ENCODE measurements around the gene HBP1. TPM values are rescaled to one million over a fixed set of nuclear protein-coding genes. Genes with fewer than 3 reads are reported as not detected.
A peak's percentile ranks its signal among the peaks of the same experiment; 100 is the strongest.

Gene HBP1
- total and polyA plus RNA-seq, 2 donors (not counting 1 experiment from before 2014, with no cell fraction given): 47.2 to 127 TPM

- Mint-ChIP-seq H3K4me1 (no peaks in the 10 kb centered on the region), H3K27me3 (no peaks in the 10 kb centered on the region), H3K4me3 (no peak overlapping the region), H3K27ac (no peak overlapping the region), H3K9me3 (ENCODE audit: insufficient read depth) (no peaks in the 10 kb centered on the region)
- no peak overlapping the region for H3K4me3 ChIP-seq (ENCODE audit: control extremely low read depth in 1 of 5, extremely low read depth in 1 of 5, insufficient read depth in 1 of 5, low read depth in 2 of 5, low read length in 4 of 5)
- intact Hi-C loops (cut with micrococcal nuclease): no loop called here
- H3K9me3 ChIP-seq (ENCODE audit: control extremely low read depth in 1 of 3, control insufficient read depth in 2 of 3, insufficient read depth in 1 of 3, low read length in 2 of 3): no peaks in the 10 kb centered on the region
- no peak for TF ChIP-seq EZH2 (IDR thresholded peaks at IDR 0.05; ENCODE audit: borderline replicate concordance, insufficient read depth, low read depth, low read length, poor library complexity, severe bottlenecking)
- TF ChIP-seq CTCF (IDR thresholded peaks at IDR 0.05): no peak
- DNase-seq: no peak
- ChIA-PET CTCF (interaction anchor here (1.1 to 1.7 kb wide), 2 partner anchors 22 to 404 kb away, joined by 3 read pairs; no protein-coding TSS in a partner anchor), POLR2A (no interaction called here)
- no peak overlapping the region for H3K9ac ChIP-seq (ENCODE audit: low read length)
- H3K27ac ChIP-seq (ENCODE audit: low read length in 2 of 2): no peak overlapping the region
- H3K4me1 ChIP-seq (ENCODE audit: control insufficient read depth in 2 of 2, insufficient read depth in 2 of 2, low read length in 2 of 2): no peaks in the 10 kb centered on the region
- H3K36me3 ChIP-seq (replicated peaks in 1 of 2; ENCODE audit: control extremely low read depth in 1 of 2, control insufficient read depth in 1 of 2, extremely low read depth in 1 of 2, insufficient read depth in 2 of 2, low read length in 1 of 2): peaks cover 33 to 80% of the 10 kb centered on the region in 2 experiments
- WGBS (ENCODE audit: insufficient coverage): 96% methylated on average over 7 of the region's 10 CpGs
- no peak for ATAC-seq (ENCODE audit: low read depth)
- H3K27me3 ChIP-seq (replicated peaks in 1 of 4; ENCODE audit: control extremely low read depth in 1 of 4, control insufficient read depth in 3 of 4, insufficient read depth in 4 of 4, low read length in 3 of 4): no peaks in the 10 kb centered on the region
- no peaks in the 10 kb centered on the region for H3K79me2 ChIP-seq (ENCODE audit: control insufficient read depth, insufficient read depth, low read length)
- H4K20me1 ChIP-seq (ENCODE audit: control insufficient read depth, insufficient read depth, low read length, poor library complexity, severe bottlenecking): peaks cover 5% of the 10 kb centered on the region
- no peak overlapping the region for H3K4me2 ChIP-seq (replicated peaks; ENCODE audit: low read depth, low read length, poor library complexity, severe bottlenecking)
- no peak overlapping the region for H2AFZ ChIP-seq (ENCODE audit: insufficient read depth, low read depth, low read length, poor library complexity, severe bottlenecking)
These were observed 28.2 kb downstream of the HBP1 start for GRCh38 chr7:107196834-107197610.

GRCh38 chr7:107201795-107202450 is 33.1 kb downstream of the HBP1 start:
- H3K4me1 Mint-ChIP-seq: no peaks in the 10 kb centered on the region
- DNase-seq (peak; percentile 40), ATAC-seq (ENCODE audit: low read depth) (no peak)
- no peaks in the 10 kb centered on the region for H3K9me3 Mint-ChIP-seq (ENCODE audit: insufficient read depth)
- peaks cover 5% of the 10 kb centered on the region for H4K20me1 ChIP-seq (ENCODE audit: control insufficient read depth, insufficient read depth, low read length, poor library complexity, severe bottlenecking)
- TF ChIP-seq CTCF (IDR thresholded peaks at IDR 0.05) (peak; percentile 53), EZH2 (IDR thresholded peaks at IDR 0.05; ENCODE audit: borderline replicate concordance, insufficient read depth, low read depth, low read length, poor library complexity, severe bottlenecking) (no peak)
- H3K9ac ChIP-seq (ENCODE audit: low read length): no peak overlapping the region
- no peak overlapping the region for H2AFZ ChIP-seq (ENCODE audit: insufficient read depth, low read depth, low read length, poor library complexity, severe bottlenecking)
- no peak overlapping the region for H3K27ac Mint-ChIP-seq
- no peaks in the 10 kb centered on the region for H3K27me3 Mint-ChIP-seq
- no peaks in the 10 kb centered on the region for H3K4me1 ChIP-seq (ENCODE audit: control insufficient read depth in 2 of 2, insufficient read depth in 2 of 2, low read length in 2 of 2)
- peaks cover 14 to 84% of the 10 kb centered on the region in 2 experiments for H3K36me3 ChIP-seq (replicated peaks in 1 of 2; ENCODE audit: control extremely low read depth in 1 of 2, control insufficient read depth in 1 of 2, extremely low read depth in 1 of 2, insufficient read depth in 2 of 2, low read length in 1 of 2)
- no peak overlapping the region for H3K4me2 ChIP-seq (replicated peaks; ENCODE audit: low read depth, low read length, poor library complexity, severe bottlenecking)
- H3K79me2 ChIP-seq (ENCODE audit: control insufficient read depth, insufficient read depth, low read length): no peaks in the 10 kb centered on the region
- intact Hi-C loops (cut with micrococcal nuclease): loop anchor here (2.0 kb wide), 1 partner anchor 523 kb away; no protein-coding TSS in a partner anchor
- no peaks in the 10 kb centered on the region for H3K27me3 ChIP-seq (replicated peaks in 1 of 4; ENCODE audit: control extremely low read depth in 1 of 4, control insufficient read depth in 3 of 4, insufficient read depth in 4 of 4, low read length in 3 of 4)
- H3K9me3 ChIP-seq (ENCODE audit: control extremely low read depth in 1 of 3, control insufficient read depth in 2 of 3, insufficient read depth in 1 of 3, low read length in 2 of 3): no peaks in the 10 kb centered on the region
- no peak overlapping the region for H3K4me3 ChIP-seq (ENCODE audit: control extremely low read depth in 1 of 5, extremely low read depth in 1 of 5, insufficient read depth in 1 of 5, low read depth in 2 of 5, low read length in 4 of 5)
- ChIA-PET POLR2A (no interaction called here), CTCF (interaction anchor here (1.0 kb wide), 1 partner anchor 524 kb away, joined by 3 read pairs; no protein-coding TSS in a partner anchor)
- WGBS (ENCODE audit: insufficient coverage): no CpG with 5 or more reads among the region's 4 CpGs
- H3K27ac ChIP-seq (ENCODE audit: low read length in 2 of 2): no peak overlapping the region
- H3K4me3 Mint-ChIP-seq: no peak overlapping the region

All from B cell (primary cell).